GM18526 (cell line): Measurements from ENCODE around the gene CHRNE.

Experiments
- POLR2A ChIP-seq: IDR thresholded peaks from 3 replicates; pipeline ENCODE4 v1.6.1; 2011; ENCODE audit not compliant: insufficient read length; ENCODE audit errors: extremely low read depth

The CHRNE gene

DNA sequence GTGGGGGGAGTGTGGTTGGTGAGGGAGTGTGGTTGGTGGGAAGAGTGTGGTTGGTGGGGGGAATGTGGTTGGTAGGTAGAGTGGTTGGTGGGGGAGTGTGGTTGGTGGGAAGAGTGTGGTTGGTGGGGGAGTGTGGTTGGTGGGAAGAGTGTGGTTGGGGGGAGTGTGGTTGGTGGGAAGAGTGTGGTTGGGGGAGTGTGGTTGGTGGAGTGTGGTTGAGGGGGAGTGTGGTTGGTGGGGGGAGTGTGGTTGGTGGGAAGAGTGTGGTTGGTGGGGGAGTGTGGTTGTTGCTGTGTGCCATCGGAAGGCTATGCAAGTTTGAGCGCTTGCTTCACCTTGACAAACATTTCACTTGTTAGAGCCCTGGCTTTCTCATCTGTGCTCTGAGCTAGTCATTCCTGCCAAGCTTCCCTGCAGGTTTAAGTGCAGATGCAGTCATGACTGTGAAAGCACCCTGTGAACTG lies 49.7 kb downstream of the CHRNE start:
- no peak for TF ChIP-seq POLR2A

DNA sequence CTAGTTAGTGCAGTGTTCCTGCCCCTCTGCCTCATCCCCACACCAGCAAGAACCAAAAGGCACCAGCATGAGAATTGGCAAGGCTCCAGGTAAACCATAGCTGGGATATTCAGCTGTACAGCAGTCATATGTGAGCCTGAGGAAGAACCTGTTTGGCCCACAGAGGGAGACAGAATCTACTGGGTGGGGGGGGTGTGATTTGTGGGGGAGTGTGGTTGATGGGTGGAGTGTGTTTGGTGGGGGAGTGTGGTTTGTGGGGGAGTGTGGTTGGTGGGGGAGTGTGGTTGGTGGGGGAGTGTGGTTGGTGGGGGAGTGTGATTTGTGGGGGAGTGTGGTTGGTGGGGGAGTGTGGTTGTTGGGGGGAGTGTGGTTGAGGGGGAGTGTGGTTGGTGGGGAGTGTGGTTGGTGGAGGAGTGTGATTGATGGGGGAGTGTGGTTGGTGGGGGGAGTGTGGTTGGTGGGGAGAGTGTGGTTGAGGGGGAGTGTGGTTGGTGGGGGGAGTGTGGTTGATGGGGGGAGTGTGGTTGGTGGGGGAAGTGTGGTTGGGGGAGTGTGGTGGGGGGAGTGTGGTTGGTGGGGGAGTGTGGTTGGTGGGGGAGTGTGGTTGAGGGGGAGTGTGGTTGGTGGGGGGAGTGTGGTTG lies 50.2 kb downstream of the CHRNE start:
- no peak for TF ChIP-seq POLR2A

DNA sequence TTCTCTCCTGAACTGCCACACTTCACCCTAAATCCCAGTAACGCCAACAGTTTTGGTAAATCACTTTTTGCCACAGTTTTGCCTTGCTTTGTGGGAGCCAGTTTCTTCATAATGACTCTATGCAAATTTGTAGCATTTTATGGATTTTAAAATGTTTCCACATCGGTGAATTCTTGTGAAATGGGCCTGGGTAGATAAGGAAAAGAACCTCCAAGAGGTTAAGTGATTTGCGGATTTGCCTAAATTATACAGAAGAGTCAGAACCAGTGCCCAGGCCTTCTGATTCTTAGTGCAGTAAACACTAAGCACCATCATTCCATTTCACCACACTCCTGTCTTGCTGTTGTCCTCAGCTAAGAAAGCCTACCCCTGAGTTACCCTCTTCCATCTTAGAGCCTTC lies 51.8 kb downstream of the CHRNE start:
- no peak for TF ChIP-seq POLR2A

DNA sequence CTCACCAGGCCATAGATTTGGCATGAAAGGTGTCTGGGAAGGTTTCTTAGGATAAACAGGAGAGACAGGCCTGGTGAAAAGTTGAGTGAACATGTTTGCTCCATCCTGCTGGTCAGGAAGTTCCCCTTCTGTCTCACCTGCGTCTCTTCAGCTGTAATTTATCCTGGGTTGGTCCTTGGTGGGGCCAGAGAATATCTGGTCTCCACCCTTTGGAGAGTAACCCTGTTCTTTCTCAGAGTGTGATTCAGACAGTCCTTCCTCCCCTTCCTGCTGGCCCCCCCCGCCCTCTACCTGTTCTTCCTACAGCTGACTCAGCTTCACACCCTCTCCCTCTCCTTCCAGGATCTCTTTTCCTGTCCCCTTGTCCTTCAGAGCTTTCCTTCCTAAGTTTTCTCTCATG lies 52.7 kb downstream of the CHRNE start:
- no peak for TF ChIP-seq POLR2A

DNA sequence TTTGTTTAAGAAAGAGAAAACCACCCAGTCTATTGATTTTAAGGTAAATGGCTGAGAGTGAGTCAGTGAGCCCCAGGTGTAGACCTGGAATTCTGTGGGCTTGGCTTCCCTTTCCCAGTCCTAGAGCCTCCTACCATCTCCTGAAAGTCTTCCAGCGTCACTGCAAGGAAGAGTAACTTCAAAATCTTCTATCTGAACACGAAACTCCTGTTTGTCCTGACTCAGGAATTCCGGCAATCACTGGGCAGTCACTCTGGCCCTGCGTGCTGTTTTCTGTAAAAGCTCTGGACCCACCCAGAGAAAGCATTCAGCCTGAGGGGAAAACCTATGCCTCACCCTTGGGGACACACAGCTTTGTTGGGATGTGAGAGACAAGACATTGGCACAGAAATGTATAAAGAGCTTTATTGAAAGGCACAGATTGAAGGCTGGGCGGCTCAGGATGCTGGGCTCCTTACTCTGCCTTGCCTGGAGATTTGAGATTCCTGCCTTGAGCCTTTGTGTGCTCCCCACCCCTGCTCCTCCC lies 53.8 kb downstream of the CHRNE start:
- no peak for TF ChIP-seq POLR2A
